Occipital lobe (tissue), 3 donors: ENCODE measurements around the gene NDUFS8. TPM values are rescaled to one million over a fixed set of nuclear protein-coding genes. Genes with fewer than 3 reads are reported as not detected.

Source experiments
- DNase-seq: peaks from one replicate; lab custom pipeline; 2025; lab: John Stamatoyannopoulos, UW
- small RNA-seq: library from RNA; depleted of rRNA; stranded (forward); fragments of <200 nt; gene quantifications from one replicate; pipeline ENCODE3, GENCODE V24; 2014
- total RNA-seq: library from RNA; depleted of rRNA; stranded (reverse); fragments of >200 nt; gene quantifications from one replicate; pipeline ENCODE4 v1.2.3, GENCODE V29; 2014

NDUFS8 gene
- total RNA-seq, 1 donor from 2014 or later = 42.3 TPM

GRCh38 chr11:68076371-68077042 lies 46.0 kb downstream of the NDUFS8 start:
- no peak for DNase-seq

GRCh38 chr11:68077617-68078582 lies 47.4 kb downstream of the NDUFS8 start:
- no peak for DNase-seq

- no peak for DNase-seq
Measured at GRCh38 chr11:68080860-68081259, 50.4 kb downstream of the NDUFS8 start.

GRCh38 chr11:68081691-68082090 lies 51.2 kb downstream of the NDUFS8 start:
- no peak for DNase-seq

- DNase-seq = no peak
Measured at GRCh38 chr11:68082481-68082880, 52.0 kb downstream of the NDUFS8 start.

- DNase-seq = no peak
Measured at GRCh38 chr11:68083517-68083916, 53.0 kb downstream of the NDUFS8 start.

Small RNA genes within 50 kb of the gene (small RNA-seq; reads per million reads assigned to genes)
- gene MIR6753 = not detected

Other genes starting within 250 kb of the NDUFS8 start
- gene UNC93B1, start 26.6 kb upstream of the NDUFS8 start, total RNA-seq = 4.1 TPM
- gene ALDH3B1, start 20.4 kb upstream of the NDUFS8 start, total RNA-seq = 0.94 TPM
- 3.1 TPM for gene TCIRG1, start 8.3 kb downstream of the NDUFS8 start, total RNA-seq
- gene CHKA, start 90.7 kb downstream of the NDUFS8 start, total RNA-seq = 32.8 TPM
- gene KMT5B, start 182.6 kb downstream of the NDUFS8 start, total RNA-seq = 139 TPM
- gene C11orf24, start 241.3 kb downstream of the NDUFS8 start, total RNA-seq = 10.6 TPM